Muscle of back (tissue), 11 donors: ENCODE data around the gene ZFYVE21. TPM values are rescaled to one million over a fixed set of nuclear protein-coding genes. Genes with fewer than 3 reads are reported as not detected.
"Not testable (repeated sequence)": the region's sequence is repeated elsewhere in the genome, so short reads cannot be mapped to it uniquely, and the experiment has no call there.

ENCODE experiments used
- DNase-seq, 3 donors: peaks; one replicate each; pipeline versions ENCODE4 v3.0.0 to v3.0.0-alpha.2; 2013
- polyA plus RNA-seq, 10 donors: library from polyadenylated mRNA; unstranded; fragments of 120-200 nt; gene quantifications; one replicate each; pipeline ENCODE4 v1.2.1, GENCODE V29; 2013; ENCODE audit not compliant: insufficient read length in 10 of 10

ZFYVE21 gene
- polyA plus RNA-seq, 10 donors, result 33.1 to 45.5 (median 40.5) TPM

- no peak for DNase-seq
Observed at GRCh38 chr14:103688906-103689902, 26.4 kb upstream of the ZFYVE21 start.

GRCh38 chr14:103690332-103690731 is 25.3 kb upstream of the ZFYVE21 start:
- DNase-seq, result no peak

- DNase-seq, result not testable (repeated sequence)
Observed at GRCh38 chr14:103691655-103692054, 24.0 kb upstream of the ZFYVE21 start.

- DNase-seq, result no peak
Observed at GRCh38 chr14:103692159-103692558, 23.5 kb upstream of the ZFYVE21 start.

GRCh38 chr14:103692871-103693270 is 22.7 kb upstream of the ZFYVE21 start:
- no peak for DNase-seq

GRCh38 chr14:103693515-103693914 is 22.1 kb upstream of the ZFYVE21 start:
- no peak for DNase-seq

- no peak for DNase-seq
Observed at GRCh38 chr14:103694572-103695026, 21.0 kb upstream of the ZFYVE21 start.

- DNase-seq, result no peak
Observed at GRCh38 chr14:103695296-103696069, 20.1 kb upstream of the ZFYVE21 start.

GRCh38 chr14:103696070-103696402 is 19.6 kb upstream of the ZFYVE21 start:
- DNase-seq, result no peak

- peak; percentile 70 to 90 (median 76) for DNase-seq
Observed at GRCh38 chr14:103696466-103697071, 19.0 kb upstream of the ZFYVE21 start.

- no peak for DNase-seq
Observed at GRCh38 chr14:103697206-103697602, 18.4 kb upstream of the ZFYVE21 start.

GRCh38 chr14:103697603-103698379 is 17.8 kb upstream of the ZFYVE21 start:
- no peak for DNase-seq

GRCh38 chr14:103698380-103699260 is 17.0 kb upstream of the ZFYVE21 start:
- no peak for DNase-seq

GRCh38 chr14:103699261-103699661 is 16.3 kb upstream of the ZFYVE21 start:
- no peak for DNase-seq

GRCh38 chr14:103699901-103700752 is 15.5 kb upstream of the ZFYVE21 start:
- DNase-seq, result peak in 1 of 3 donors; percentile 45

GRCh38 chr14:103700753-103701490 is 14.7 kb upstream of the ZFYVE21 start:
- DNase-seq, result no peak

- DNase-seq, result no peak
Observed at GRCh38 chr14:103702095-103702494, 13.5 kb upstream of the ZFYVE21 start.
